ENCODE results near the gene SFXN5.

SFXN5 gene

GRCh38 chr2:72963423-72964145 lies 107.9 kb downstream of the SFXN5 start:
- no peak for DNase-seq
- H3K27ac ChIP-seq = no peak overlapping the region
- intact Hi-C loops (cut with DNase I; ENCODE audit: low total_unique reads) = no loop called here
- no peak for TF ChIP-seq CTCF (IDR thresholded peaks at IDR 0.05)
- H3K36me3 ChIP-seq = peaks cover 0 to 8% (median 4%) of the 10 kb centered on the region in 3 donors
- no peaks in the 10 kb centered on the region for H3K27me3 ChIP-seq
- no peaks in the 10 kb centered on the region for H3K4me1 ChIP-seq
- no peaks in the 10 kb centered on the region for H3K9me3 ChIP-seq
- no peak overlapping the region for H3K4me3 ChIP-seq

- Histone ChIP-seq H3K4me1 (no peaks in the 10 kb centered on the region), H3K27me3 (no peaks in the 10 kb centered on the region), H3K9me3 (no peaks in the 10 kb centered on the region), H3K4me3 (no peak overlapping the region), H3K27ac (no peak overlapping the region), H3K36me3 (peaks cover 0 to 15% (median 4%) of the 10 kb centered on the region in 3 donors)
- no peak for TF ChIP-seq CTCF (IDR thresholded peaks at IDR 0.05)
- intact Hi-C loops (cut with DNase I; ENCODE audit: low total_unique reads) = no loop called here
- no peak for DNase-seq
Measured at GRCh38 chr2:72962911-72963310, 108.6 kb downstream of the SFXN5 start.

GRCh38 chr2:72961853-72962468 lies 109.6 kb downstream of the SFXN5 start:
- Histone ChIP-seq H3K27ac (no peak overlapping the region), H3K4me3 (no peak overlapping the region), H3K4me1 (no peaks in the 10 kb centered on the region), H3K36me3 (peaks cover 0 to 24% (median 4%) of the 10 kb centered on the region in 3 donors), H3K27me3 (no peaks in the 10 kb centered on the region), H3K9me3 (no peaks in the 10 kb centered on the region)
- intact Hi-C loops (cut with DNase I; ENCODE audit: low total_unique reads) = no loop called here
- no peak for TF ChIP-seq CTCF (IDR thresholded peaks at IDR 0.05)
- no peak for DNase-seq

GRCh38 chr2:72961036-72961720 lies 110.3 kb downstream of the SFXN5 start:
- Histone ChIP-seq H3K4me1 (no peaks in the 10 kb centered on the region), H3K4me3 (no peak overlapping the region), H3K27me3 (no peaks in the 10 kb centered on the region), H3K27ac (no peak overlapping the region), H3K9me3 (no peaks in the 10 kb centered on the region), H3K36me3 (peaks cover 0 to 27% (median 4%) of the 10 kb centered on the region in 3 donors)
- TF ChIP-seq CTCF (IDR thresholded peaks at IDR 0.05) = no peak
- no peak for DNase-seq
- intact Hi-C loops (cut with DNase I; ENCODE audit: low total_unique reads) = no loop called here

DNA sequence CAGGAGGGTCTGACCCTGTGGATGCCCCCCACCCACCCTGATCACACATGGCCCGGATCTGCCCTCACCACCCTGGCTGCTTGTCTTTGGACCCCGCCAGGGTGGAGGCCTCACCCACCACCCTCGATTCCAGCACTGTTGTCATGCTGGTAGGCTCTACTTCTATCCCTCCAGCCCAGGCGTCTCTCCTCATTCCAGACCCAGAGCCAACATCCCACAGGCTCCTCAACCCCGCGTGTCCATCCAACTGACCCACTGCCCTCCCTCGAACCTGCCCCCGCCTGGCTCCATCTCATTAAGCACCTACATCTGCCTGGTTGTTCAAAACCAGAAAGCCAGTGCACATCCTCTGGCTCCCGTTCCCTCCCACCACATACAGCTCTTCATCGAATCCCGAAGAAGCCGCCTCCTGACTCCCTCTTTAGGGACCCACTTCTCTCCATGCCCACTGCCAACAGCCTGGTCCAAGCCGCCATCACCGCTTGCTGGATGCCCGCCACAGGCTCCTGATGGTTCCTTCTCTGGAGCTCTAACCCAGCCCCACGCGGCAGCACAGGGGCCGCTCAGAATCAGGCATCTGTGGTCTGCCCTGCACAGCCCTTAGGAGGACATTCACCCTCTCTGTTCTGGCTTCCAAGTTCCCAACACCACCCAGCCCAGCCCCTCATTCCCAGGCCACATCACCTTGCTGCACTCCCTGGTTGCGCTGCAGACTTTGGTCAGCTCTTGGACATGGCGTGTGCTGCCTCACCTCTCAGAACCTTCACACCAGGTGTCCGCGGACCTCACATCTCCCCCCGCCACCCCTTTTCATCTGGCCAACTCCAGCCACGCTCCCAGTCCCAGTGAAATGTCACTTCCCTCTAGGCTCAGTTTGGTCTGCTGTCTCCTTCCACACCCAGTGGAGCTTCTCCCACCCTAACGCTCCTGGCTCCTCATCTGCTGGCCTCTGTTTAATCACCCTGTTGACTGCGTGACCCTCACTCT lies 111.2 kb downstream of the SFXN5 start:
- no peaks in the 10 kb centered on the region for H3K9me3 ChIP-seq
- peaks cover 0 to 28% (median 0%) of the 10 kb centered on the region in 3 donors for H3K36me3 ChIP-seq
- DNase-seq = no peak
- intact Hi-C loops (cut with DNase I; ENCODE audit: low total_unique reads) = no loop called here
- no peak overlapping the region for H3K4me3 ChIP-seq
- H3K27ac ChIP-seq = no peak overlapping the region
- TF ChIP-seq CTCF (IDR thresholded peaks at IDR 0.05) = no peak
- H3K27me3 ChIP-seq = no peaks in the 10 kb centered on the region
- no peaks in the 10 kb centered on the region for H3K4me1 ChIP-seq
